ENCODE results near the gene MRC2. TPM values are rescaled to one million over a fixed set of nuclear protein-coding genes. Genes with fewer than 3 reads are reported as not detected.

The MRC2 gene
- total RNA-seq, 1 experiment from 2014 or later: 34.3 TPM

GRCh38 chr17:62700964-62701705, 73.7 kb downstream of the MRC2 start:
- H3K27ac ChIP-seq (ENCODE audit: low read depth, low read length, poor library complexity, severe bottlenecking): no peak overlapping the region

GRCh38 chr17:62701706-62702085, 74.2 kb downstream of the MRC2 start:
- intact Hi-C loops (cut with micrococcal nuclease; ENCODE audit: unreplicated experiment): loop anchor here (5.0 kb wide), 1 partner anchor 706 kb away; no protein-coding TSS in a partner anchor
- H3K36me3 ChIP-seq (ENCODE audit: insufficient read depth, low read length, poor library complexity, severe bottlenecking): no peaks in the 10 kb centered on the region
- H3K4me3 ChIP-seq (ENCODE audit: low read depth, low read length, poor library complexity, severe bottlenecking): no peak overlapping the region
- no peaks in the 10 kb centered on the region for H3K9me3 ChIP-seq (ENCODE audit: low read depth, low read length, poor library complexity, severe bottlenecking)
- TF ChIP-seq CTCF (conservative IDR thresholded peaks at IDR 0.05; ENCODE audit: low read depth, low read length): no peak
- CTCF ChIA-PET: no interaction called here
- no TSS peak for BruUV-seq (replicated peaks)
- peaks cover 6% of the 10 kb centered on the region for H3K4me1 ChIP-seq (ENCODE audit: insufficient read depth, low read length, poor library complexity, severe bottlenecking)
- POLR2A ChIA-PET (ENCODE audit: low non-redundant PET): no interaction called here
- no peaks in the 10 kb centered on the region for H3K27me3 ChIP-seq (replicated peaks; ENCODE audit: insufficient read depth, low read depth, low read length, poor library complexity)
- DNase-seq (ENCODE audit: low spot score): no peak
- H3K27ac ChIP-seq (ENCODE audit: low read depth, low read length, poor library complexity, severe bottlenecking): no peak overlapping the region

More at GRCh38 chr17:62700964-62701705, 73.7 kb downstream of the MRC2 start:
- BruUV-seq (replicated peaks): no TSS peak
- Histone ChIP-seq H3K36me3 (ENCODE audit: insufficient read depth, low read length, poor library complexity, severe bottlenecking) (no peaks in the 10 kb centered on the region), H3K4me1 (ENCODE audit: insufficient read depth, low read length, poor library complexity, severe bottlenecking) (peaks cover 6% of the 10 kb centered on the region), H3K9me3 (ENCODE audit: low read depth, low read length, poor library complexity, severe bottlenecking) (no peaks in the 10 kb centered on the region), H3K27me3 (replicated peaks; ENCODE audit: insufficient read depth, low read depth, low read length, poor library complexity) (no peaks in the 10 kb centered on the region), H3K4me3 (ENCODE audit: low read depth, low read length, poor library complexity, severe bottlenecking) (no peak overlapping the region)
- ChIA-PET POLR2A (ENCODE audit: low non-redundant PET) (no interaction called here), CTCF (no interaction called here)
- intact Hi-C loops (cut with micrococcal nuclease; ENCODE audit: unreplicated experiment): loop anchor here (5.0 kb wide), 1 partner anchor 706 kb away; no protein-coding TSS in a partner anchor
- TF ChIP-seq EZH2 (IDR thresholded peaks at IDR 0.05; ENCODE audit: borderline replicate concordance, low read depth, low read length, poor library complexity, severe bottlenecking): no peak
- TF ChIP-seq CTCF (conservative IDR thresholded peaks at IDR 0.05; ENCODE audit: low read depth, low read length): no peak
- no peak for DNase-seq (ENCODE audit: low spot score)

GRCh38 chr17:62702746-62703260, 75.3 kb downstream of the MRC2 start:
- Histone ChIP-seq H3K4me1 (ENCODE audit: insufficient read depth, low read length, poor library complexity, severe bottlenecking) (peaks cover 6% of the 10 kb centered on the region), H3K27me3 (replicated peaks; ENCODE audit: insufficient read depth, low read depth, low read length, poor library complexity) (no peaks in the 10 kb centered on the region), H3K27ac (ENCODE audit: low read depth, low read length, poor library complexity, severe bottlenecking) (no peak overlapping the region), H3K9me3 (ENCODE audit: low read depth, low read length, poor library complexity, severe bottlenecking) (no peaks in the 10 kb centered on the region), H3K4me3 (ENCODE audit: low read depth, low read length, poor library complexity, severe bottlenecking) (no peak overlapping the region), H3K36me3 (ENCODE audit: insufficient read depth, low read length, poor library complexity, severe bottlenecking) (no peaks in the 10 kb centered on the region)
- ChIA-PET CTCF (no interaction called here), POLR2A (ENCODE audit: low non-redundant PET) (no interaction called here)
- intact Hi-C loops (cut with micrococcal nuclease; ENCODE audit: unreplicated experiment): loop anchor here (5.0 kb wide), 1 partner anchor 704 kb away; no protein-coding TSS in a partner anchor
- no peak for DNase-seq (ENCODE audit: low spot score)
- no peak for TF ChIP-seq EZH2 (IDR thresholded peaks at IDR 0.05; ENCODE audit: borderline replicate concordance, low read depth, low read length, poor library complexity, severe bottlenecking)
- no peak for TF ChIP-seq CTCF (conservative IDR thresholded peaks at IDR 0.05; ENCODE audit: low read depth, low read length)
- BruUV-seq (replicated peaks): no TSS peak
